Activated naive CD8-positive, alpha-beta T cell treated with anti-CD3 and anti-CD28 coated beads, Interleukin-2, amount 10 ng/mL, durations not matched to agents 7 days and 5 days (primary cell): ENCODE results near the gene MAN2C1. TPM values are rescaled to one million over a fixed set of nuclear protein-coding genes. Genes with fewer than 3 reads are reported as not detected.
A peak's percentile ranks its signal among the peaks of the same experiment; 100 is the strongest.
"Not testable (repeated sequence)": the region's sequence is repeated elsewhere in the genome, so short reads cannot be mapped to it uniquely, and the experiment has no call there.

ENCODE experiments used
- ATAC-seq: fragments of 150-1000 bp; cut with Tn5 transposase; one replicate; pipeline ENCODE4 v1.10.0; 2021; ENCODE audit warnings: low read depth, moderate library complexity
- POLR2A ChIA-PET: fragments of 350-600 bp; sonication (Branson Sonifier 250); formaldehyde crosslinking; loops from one replicate; lab custom pipeline; 2021; ENCODE audit warnings: antibody characterized with exemption; lab: Charles Lee
- DNase-seq: peaks from one replicate; pipeline ENCODE4 v3.0.0; 2021
- H3K27ac Mint-ChIP-seq: one replicate; pipeline ENCODE4 v1.8.0; 2022; ENCODE audit warnings: mild to moderate bottlenecking, mixed read lengths
- H3K27me3 Mint-ChIP-seq: one replicate; pipeline ENCODE4 v1.8.0; 2022; ENCODE audit warnings: mild to moderate bottlenecking, moderate library complexity, mixed read lengths
- H3K36me3 Mint-ChIP-seq: one replicate; pipeline ENCODE4 v1.8.0; 2021; ENCODE audit warnings: mild to moderate bottlenecking, mixed read lengths
- H3K4me1 Mint-ChIP-seq: one replicate; pipeline ENCODE4 v1.8.0; 2021; ENCODE audit warnings: mixed read lengths
- H3K4me3 Mint-ChIP-seq: one replicate; pipeline ENCODE4 v1.8.0; 2022; ENCODE audit warnings: mild to moderate bottlenecking, moderate library complexity, mixed read lengths
- H3K9me3 Mint-ChIP-seq: one replicate; pipeline ENCODE4 v1.8.0; 2021; ENCODE audit warnings: mixed read lengths
- total RNA-seq, 2 experiments: library from RNA; stranded (reverse); gene quantifications; one replicate each; pipeline ENCODE4 v1.2.3, GENCODE V29; 2021

MAN2C1 gene
- total RNA-seq = 100 to 1,000 TPM; 232 to 235 TPM

DNA sequence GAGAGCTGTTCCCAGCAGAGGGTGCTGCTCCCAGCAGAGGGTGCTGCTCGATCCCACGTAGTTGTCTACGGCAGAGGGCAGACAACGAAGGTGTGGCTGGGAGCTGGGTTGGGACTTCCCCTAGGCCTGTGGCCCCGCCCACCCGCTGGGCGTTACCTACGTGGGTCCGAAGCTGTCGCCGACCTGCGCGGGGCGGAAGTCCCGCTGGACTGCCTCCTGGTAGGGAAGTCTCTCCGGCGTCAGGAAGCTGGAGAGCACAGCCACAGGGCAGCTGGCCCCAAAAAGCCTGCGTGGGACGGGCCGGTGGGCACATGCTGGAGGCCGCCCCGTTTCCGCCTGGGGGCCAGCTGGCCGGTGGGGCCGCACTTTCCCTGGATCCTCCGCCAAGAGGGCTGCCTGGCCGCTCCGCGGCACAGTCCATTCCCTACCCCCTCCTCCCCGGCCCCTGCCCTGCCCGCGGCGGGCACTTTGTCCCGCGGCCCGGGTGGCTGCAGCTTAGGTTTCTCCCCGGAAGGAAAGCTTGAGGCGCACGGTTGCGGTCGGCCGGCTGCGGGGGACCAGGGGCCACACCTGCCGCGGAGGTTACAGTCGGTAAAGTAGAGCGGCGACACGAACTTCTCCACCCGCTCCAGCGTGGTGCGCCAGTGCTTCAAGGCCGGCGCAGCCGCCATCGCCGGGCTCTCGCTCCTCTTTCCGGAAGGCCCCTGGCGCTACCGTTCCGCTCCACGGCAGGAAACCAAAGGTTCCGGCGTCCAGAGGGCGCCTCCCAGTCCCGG, at the start of gene MAN2C1:
Gene MAN2C1 (minus strand): TSS at position 695 of the 776 bp plus-strand sequence. CDS start 24 bp downstream, at position 671.
- Mint-ChIP-seq H3K36me3 (peaks cover 17% of the 10 kb centered on the region), H3K27ac (peak within 1 kb of the TSS; percentile 91), H3K27me3 (no peaks in the 10 kb centered on the region), H3K4me1 (peaks cover 22% of the 10 kb centered on the region), H3K9me3 (no peaks in the 10 kb centered on the region), H3K4me3 (peak within 1 kb of the TSS; percentile 89)
- ATAC-seq (peak; percentile 91), DNase-seq (peak; percentile 94)
- POLR2A ChIA-PET = interaction anchor here (0.6 to 3.6 kb wide), 24 partner anchors 9 to 1238 kb away, joined by 3 to 110 read pairs (median 4); partner anchors contain the start of genes COMMD4, IMP3, ISLR2 and PTPN9

DNA sequence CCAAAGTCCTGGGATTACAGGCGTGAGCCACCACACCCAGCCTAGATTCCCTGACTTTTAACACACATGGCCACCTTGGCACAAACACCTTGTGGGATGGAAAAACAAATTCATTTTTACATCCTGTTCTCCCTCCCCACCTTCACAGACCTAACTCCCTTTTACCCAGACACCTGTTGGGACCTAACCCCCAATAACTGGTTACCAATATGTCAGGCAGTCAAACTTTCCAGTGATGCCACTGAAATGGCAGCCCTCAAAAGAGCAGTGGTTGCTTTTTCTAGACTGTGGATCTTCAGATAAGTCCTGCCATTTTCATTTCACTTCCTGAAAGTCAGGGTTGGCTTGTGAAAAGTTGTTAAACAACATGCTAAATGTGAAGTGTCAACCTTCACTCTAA, 48.2 kb upstream of the MAN2C1 start:
- Mint-ChIP-seq H3K36me3 (peaks cover 24% of the 10 kb centered on the region), H3K27ac (no peak overlapping the region), H3K4me3 (no peak overlapping the region), H3K9me3 (no peaks in the 10 kb centered on the region), H3K4me1 (peaks cover 4% of the 10 kb centered on the region), H3K27me3 (no peaks in the 10 kb centered on the region)
- ATAC-seq = no peak
- POLR2A ChIA-PET = interaction anchor here (1.6 kb wide), 1 partner anchor 38 kb away, joined by 3 read pairs; no protein-coding TSS in a partner anchor
- no peak for DNase-seq

DNA sequence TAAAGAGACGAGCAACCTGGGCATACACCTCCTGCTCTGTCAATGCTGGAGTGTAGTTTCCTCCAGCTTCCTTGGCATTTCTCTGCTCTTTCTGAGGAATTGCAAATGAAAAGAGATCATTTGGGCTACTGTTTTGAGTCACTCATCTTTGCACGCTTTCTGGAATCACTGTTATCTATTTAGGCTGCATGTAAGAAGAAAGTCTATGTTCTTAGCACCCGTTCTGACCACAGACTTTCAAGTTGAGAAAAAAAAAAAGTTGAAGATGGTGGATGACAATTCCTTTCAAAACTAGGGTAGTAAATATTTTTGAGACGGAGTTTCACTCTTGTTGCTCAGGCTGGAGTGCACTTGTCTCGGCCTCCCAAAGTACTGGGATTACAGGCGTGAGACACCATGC, 41.8 kb upstream of the MAN2C1 start:
- ATAC-seq = no peak
- Mint-ChIP-seq H3K4me3 (no peak overlapping the region), H3K36me3 (peaks cover 49% of the 10 kb centered on the region), H3K27me3 (no peaks in the 10 kb centered on the region), H3K4me1 (peaks cover 4% of the 10 kb centered on the region), H3K9me3 (no peaks in the 10 kb centered on the region), H3K27ac (peak overlapping the region; percentile 40)
- POLR2A ChIA-PET = no interaction called here
- no peak for DNase-seq

DNA sequence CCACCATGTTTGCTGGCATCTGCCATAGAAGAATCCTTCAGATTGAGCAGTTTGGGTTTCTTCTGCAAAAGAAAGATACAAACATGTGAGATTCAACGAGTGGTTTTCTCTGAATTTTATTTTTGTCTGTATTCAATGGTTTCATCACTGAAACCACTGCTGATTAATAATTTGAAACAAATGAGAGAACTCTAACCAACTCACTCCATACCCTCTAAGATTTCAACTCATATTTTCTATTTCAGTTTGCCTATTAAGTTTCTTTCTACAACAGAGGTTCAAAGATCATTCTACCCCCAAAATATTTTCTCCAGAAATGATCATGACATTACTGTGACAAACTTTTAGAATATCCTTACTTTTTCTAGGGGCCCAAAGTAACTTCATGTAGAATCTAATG, 38.7 kb upstream of the MAN2C1 start:
- Mint-ChIP-seq H3K36me3 (peaks cover 54% of the 10 kb centered on the region), H3K4me1 (peaks cover 2% of the 10 kb centered on the region), H3K4me3 (no peak overlapping the region), H3K27ac (no peak overlapping the region), H3K9me3 (no peaks in the 10 kb centered on the region), H3K27me3 (no peaks in the 10 kb centered on the region)
- POLR2A ChIA-PET = interaction anchor here (1.7 kb wide), 1 partner anchor 46 kb away, joined by 4 read pairs; no protein-coding TSS in a partner anchor
- DNase-seq (no peak), ATAC-seq (no peak)

DNA sequence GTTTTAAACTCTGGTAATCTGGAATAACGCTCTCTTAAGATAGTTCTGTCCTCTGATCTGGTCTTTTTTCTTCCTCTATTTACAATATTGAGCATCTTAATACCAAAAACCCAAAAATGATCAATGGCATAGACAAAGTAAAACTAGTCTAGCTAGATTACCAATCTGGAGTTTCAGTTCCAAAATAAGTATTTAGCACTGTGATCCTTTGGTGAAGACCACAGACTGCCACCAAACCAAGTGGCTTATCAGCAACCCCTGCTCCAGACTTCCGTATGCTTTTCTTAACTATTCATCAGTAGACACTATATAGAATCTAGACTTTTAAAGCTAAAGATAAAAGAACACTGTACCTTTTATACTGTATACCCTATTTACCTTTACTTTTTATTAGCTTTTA, 35.5 kb upstream of the MAN2C1 start:
- Mint-ChIP-seq H3K27ac (no peak overlapping the region), H3K36me3 (peaks cover 47% of the 10 kb centered on the region)
- no peak for ATAC-seq

DNA sequence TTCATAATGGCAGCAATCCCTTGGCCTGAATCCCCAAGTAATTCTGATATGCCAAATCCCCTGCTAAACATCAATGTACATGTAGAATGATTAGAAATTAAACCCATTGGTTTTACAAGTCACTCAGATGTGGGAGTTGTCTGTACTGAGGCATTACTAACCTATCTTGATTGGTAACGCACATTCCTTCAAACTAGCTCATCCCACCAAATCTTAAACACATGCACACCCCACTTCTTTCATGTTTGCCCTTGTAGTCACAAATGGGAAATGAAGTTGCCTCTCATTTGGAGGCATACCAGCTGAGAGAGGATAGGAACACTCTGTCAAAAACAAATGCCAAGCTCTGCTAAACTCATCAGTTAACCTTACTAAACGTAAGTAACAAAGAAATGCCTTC, 29.1 kb upstream of the MAN2C1 start:
- H3K27me3 Mint-ChIP-seq = no peaks in the 10 kb centered on the region
- H3K4me1 Mint-ChIP-seq = peaks cover 3% of the 10 kb centered on the region
- ATAC-seq (no peak), DNase-seq (no peak)
- POLR2A ChIA-PET = no interaction called here
- no peaks in the 10 kb centered on the region for H3K9me3 Mint-ChIP-seq
- peaks cover 29% of the 10 kb centered on the region for H3K36me3 Mint-ChIP-seq
- H3K27ac Mint-ChIP-seq = no peak overlapping the region
- no peak overlapping the region for H3K4me3 Mint-ChIP-seq

More for the DNA sequence above, 35.5 kb upstream of the MAN2C1 start:
- Mint-ChIP-seq H3K27me3 (no peaks in the 10 kb centered on the region), H3K4me3 (no peak overlapping the region), H3K9me3 (no peaks in the 10 kb centered on the region), H3K4me1 (peaks cover 3% of the 10 kb centered on the region)
- DNase-seq = no peak
- POLR2A ChIA-PET = no interaction called here

DNA sequence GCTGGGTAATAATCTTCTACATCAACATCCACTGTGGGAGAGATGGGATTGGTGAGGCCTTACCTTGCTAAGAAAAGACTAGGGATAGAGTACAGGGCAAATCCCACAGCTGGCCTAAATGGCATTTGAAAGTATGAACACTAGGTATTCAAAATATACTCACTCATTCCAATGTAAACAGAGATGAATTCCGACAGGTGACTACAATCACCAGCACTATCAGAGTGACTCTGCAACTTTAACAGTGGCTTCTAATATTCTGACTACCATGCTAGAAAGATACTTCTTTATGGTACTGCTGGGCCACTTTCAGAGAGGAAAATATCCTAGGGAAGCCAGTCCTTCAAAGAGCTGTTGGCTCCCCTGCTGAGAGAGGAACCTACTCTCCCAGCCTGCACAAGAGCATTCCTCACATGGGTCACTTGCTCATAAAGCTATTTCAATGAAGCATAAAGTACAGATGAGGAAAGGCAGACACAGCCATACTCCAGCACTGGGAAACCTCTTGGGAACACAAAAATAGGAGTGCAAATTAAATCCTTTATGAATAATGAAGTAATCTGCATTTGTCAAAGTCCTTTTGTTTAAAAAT, 21.5 kb upstream of the MAN2C1 start:
- no peaks in the 10 kb centered on the region for H3K9me3 Mint-ChIP-seq
- POLR2A ChIA-PET = interaction anchor here (0.8 kb wide), 1 partner anchor 22 kb away, joined by 3 read pairs; no protein-coding TSS in a partner anchor
- DNase-seq (no peak), ATAC-seq (no peak)
- H3K36me3 Mint-ChIP-seq = peaks cover 27% of the 10 kb centered on the region
- no peak overlapping the region for H3K4me3 Mint-ChIP-seq
- peak overlapping the region; percentile 64 for H3K27ac Mint-ChIP-seq
- no peaks in the 10 kb centered on the region for H3K27me3 Mint-ChIP-seq
- H3K4me1 Mint-ChIP-seq = peaks cover 4% of the 10 kb centered on the region

DNA sequence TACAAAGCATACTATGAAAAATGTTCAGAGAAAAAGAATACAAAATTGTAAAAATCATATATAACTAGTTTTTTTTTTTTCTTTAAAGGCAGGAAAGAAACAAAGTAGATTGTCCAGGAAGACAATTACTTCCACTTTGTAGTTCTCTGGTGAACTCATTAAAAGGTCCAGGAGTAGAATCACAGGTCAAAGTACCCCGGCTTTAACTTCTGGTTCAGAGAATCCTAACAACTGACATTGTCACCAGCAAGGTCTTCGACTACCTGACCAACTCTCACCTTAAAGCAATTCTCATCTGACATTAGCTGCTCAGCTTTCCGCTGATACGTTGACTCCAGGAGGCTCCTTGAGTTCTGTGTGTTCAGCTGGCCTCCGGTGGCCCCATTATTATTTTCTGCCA, 15.6 kb upstream of the MAN2C1 start:
- H3K27me3 Mint-ChIP-seq, H3K4me1 Mint-ChIP-seq, H3K9me3 Mint-ChIP-seq, POLR2A ChIA-PET, ATAC-seq, DNase-seq, H3K4me3 Mint-ChIP-seq, H3K27ac Mint-ChIP-seq: not testable (repeated sequence)
- H3K36me3 Mint-ChIP-seq = peaks cover 31% of the 10 kb centered on the region

DNA sequence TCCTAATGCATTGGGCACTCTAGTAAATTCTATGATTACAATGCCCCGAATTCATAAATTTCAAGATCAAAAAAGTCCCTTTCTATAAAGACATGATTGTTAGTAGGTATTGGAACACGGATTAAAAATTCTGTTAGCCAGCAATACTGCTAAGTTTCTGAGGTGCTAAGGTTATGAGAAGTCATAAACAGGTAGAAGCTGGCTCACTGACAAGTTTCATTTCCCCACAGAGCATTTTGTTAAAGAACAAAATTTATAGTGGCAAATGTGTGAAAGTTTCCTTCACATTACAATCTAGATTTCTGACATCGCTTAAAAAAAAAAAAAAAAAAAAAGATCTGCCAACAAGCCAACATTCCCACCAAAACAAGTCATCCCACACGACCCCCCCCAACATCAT, 12.4 kb upstream of the MAN2C1 start:
- no peak overlapping the region for H3K4me3 Mint-ChIP-seq
- DNase-seq = no peak
- H3K4me1 Mint-ChIP-seq = peaks cover 1% of the 10 kb centered on the region
- no peak overlapping the region for H3K27ac Mint-ChIP-seq
- H3K9me3 Mint-ChIP-seq = no peaks in the 10 kb centered on the region
- ATAC-seq = no peak
- H3K27me3 Mint-ChIP-seq = no peaks in the 10 kb centered on the region
- POLR2A ChIA-PET = no interaction called here
- H3K36me3 Mint-ChIP-seq = peaks cover 31% of the 10 kb centered on the region

DNA sequence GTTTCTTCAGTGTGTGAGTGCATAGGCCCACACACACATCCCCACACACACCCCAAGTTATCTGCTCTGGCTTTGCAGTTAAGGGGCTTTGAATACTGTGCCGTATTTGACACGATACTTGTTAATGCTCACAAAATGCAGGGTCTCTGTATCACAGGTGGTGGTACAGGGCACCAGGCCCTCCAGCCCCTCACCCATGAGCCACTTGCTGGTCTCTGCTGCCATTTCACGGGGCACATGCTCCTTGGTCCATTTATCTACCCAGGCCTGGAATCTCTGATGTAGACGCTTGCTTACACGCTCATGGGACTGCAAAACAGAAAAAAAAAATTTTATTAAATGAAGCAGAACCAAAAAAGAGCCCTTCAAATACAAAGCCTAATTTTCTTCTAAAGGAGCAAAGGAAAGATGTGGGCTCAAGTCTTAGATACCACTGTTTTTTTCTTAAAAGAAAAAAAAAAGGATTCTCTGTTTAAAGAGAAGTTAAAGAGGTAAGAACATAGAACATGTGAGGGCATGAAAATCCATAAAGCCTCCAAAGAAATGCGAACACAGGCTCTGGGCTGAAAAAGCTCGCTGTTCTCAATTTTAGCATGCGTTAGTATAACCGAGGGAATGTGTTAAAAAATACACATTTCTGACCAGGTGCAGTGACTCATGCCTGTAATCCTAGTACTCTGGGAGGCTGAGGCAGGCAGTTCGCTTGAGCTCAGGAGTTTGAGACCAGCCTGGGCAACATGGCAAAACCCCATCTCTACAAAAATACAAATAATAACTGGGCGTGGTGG, 3.7 kb upstream of the MAN2C1 start:
- ATAC-seq (no peak), DNase-seq (no peak)
- H3K27ac Mint-ChIP-seq = no peak overlapping the region
- no peak overlapping the region for H3K4me3 Mint-ChIP-seq
- H3K27me3 Mint-ChIP-seq = no peaks in the 10 kb centered on the region
- no peaks in the 10 kb centered on the region for H3K9me3 Mint-ChIP-seq
- H3K4me1 Mint-ChIP-seq = peaks cover 22% of the 10 kb centered on the region
- peaks cover 24% of the 10 kb centered on the region for H3K36me3 Mint-ChIP-seq
- POLR2A ChIA-PET = interaction anchor here (0.7 to 1.1 kb wide), 2 partner anchors 82 to 290 kb away, joined by 3 to 4 read pairs; no protein-coding TSS in a partner anchor

DNA sequence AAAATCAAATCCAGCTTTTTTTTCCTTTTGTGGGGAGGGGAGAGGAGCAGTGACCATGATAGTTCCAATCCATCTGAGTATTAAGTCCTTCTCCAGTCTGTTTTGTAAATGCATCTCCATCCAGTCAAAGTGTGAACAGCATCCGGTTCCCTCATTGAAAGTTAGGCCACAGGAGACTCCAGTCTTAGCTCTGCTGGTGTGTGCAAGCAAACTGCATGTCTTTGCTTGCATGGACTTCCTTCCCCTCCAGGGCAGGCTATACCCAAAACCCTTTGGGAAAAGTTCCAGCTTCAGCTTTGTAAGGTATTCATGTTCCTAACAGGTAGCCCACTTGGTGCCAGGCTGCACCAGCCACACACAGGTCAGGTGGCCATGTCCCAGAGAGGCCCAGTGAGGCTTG, 3.1 kb upstream of the MAN2C1 start:
- H3K36me3 Mint-ChIP-seq = peaks cover 23% of the 10 kb centered on the region
- no peak overlapping the region for H3K4me3 Mint-ChIP-seq

DNA sequence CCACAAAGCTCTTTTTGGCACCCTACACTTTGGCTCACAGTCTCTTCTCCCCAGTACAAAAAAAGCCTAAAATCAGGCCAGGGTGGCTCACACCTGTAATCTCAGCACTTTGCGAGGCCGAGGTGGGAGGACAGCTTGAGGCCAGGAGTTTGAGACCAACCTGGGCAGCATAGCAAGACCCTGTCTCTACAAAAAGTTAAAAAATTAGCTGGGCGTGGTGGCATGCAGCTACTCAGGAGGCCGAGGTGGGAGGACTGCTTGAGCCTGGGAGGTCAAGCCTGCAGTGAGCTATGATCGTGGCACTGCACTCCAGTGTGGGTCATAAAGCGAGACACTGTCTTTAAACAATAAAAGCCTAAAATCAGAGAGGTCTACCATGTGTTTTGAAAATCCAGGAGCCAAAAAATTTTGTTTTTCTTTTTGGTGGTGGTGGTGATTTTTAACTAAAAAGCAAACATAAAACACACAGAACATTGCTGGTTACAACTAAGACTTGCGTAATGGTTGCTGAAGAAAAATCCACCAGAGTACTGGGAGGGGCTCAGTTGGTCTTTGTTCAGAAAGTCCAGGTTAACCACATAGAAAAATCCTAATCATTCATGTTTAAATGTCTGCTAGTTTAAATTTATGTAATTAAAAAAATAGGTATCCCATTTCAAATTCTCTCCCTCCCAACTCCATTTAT, 1.6 kb upstream of the MAN2C1 start:
- Mint-ChIP-seq H3K36me3 (peaks cover 20% of the 10 kb centered on the region), H3K27me3 (no peaks in the 10 kb centered on the region), H3K9me3 (no peaks in the 10 kb centered on the region), H3K4me3 (peak overlapping the region; percentile 89), H3K4me1 (peaks cover 27% of the 10 kb centered on the region), H3K27ac (peak overlapping the region; percentile 44)
- no peak for DNase-seq
- no peak for ATAC-seq
- POLR2A ChIA-PET = interaction anchor here (0.6 to 3.6 kb wide), 8 partner anchors 9 to 270 kb away, joined by 3 to 110 read pairs (median 4); partner anchors contain the start of genes IMP3, SIN3A and SNUPN

More for the DNA sequence above, 3.1 kb upstream of the MAN2C1 start:
- H3K27ac Mint-ChIP-seq = no peak overlapping the region
- H3K9me3 Mint-ChIP-seq = no peaks in the 10 kb centered on the region
- H3K27me3 Mint-ChIP-seq = no peaks in the 10 kb centered on the region
- peaks cover 27% of the 10 kb centered on the region for H3K4me1 Mint-ChIP-seq
- ATAC-seq (no peak), DNase-seq (no peak)
- POLR2A ChIA-PET = interaction anchor here (1.1 kb wide), 1 partner anchor 83 kb away, joined by 4 read pairs; no protein-coding TSS in a partner anchor
